NT2/D1 (cell line): ENCODE data around the gene DNAH17.
A peak's percentile ranks its signal among the peaks of the same experiment; 100 is the strongest.

Experiments used
- DNase-seq: peaks from one replicate; pipeline ENCODE4 v3.0.0-alpha.2; 2011; ENCODE audit warnings: low read depth, low spot score
- H3K27me3 ChIP-seq: 2 replicates; pipeline ENCODE4 v1.6.0; 2011; ENCODE audit warnings: mild to moderate bottlenecking; ENCODE audit not compliant: insufficient read length, insufficient read depth
- H3K36me3 ChIP-seq: 2 replicates; pipeline ENCODE4 v1.6.1; 2011; ENCODE audit warnings: mild to moderate bottlenecking, low read length, mixed read lengths; ENCODE audit not compliant: insufficient read depth, insufficient read length
- H3K4me1 ChIP-seq: 2 replicates; pipeline ENCODE4 v1.5.1; 2011; ENCODE audit not compliant: insufficient read depth, insufficient read length
- H3K4me3 ChIP-seq: 2 replicates; pipeline ENCODE4 v1.5.1; 2011; ENCODE audit warnings: low read depth; ENCODE audit not compliant: insufficient read length
- H3K9ac ChIP-seq: 2 replicates; pipeline ENCODE4 v1.6.0; 2011; ENCODE audit warnings: low read depth; ENCODE audit not compliant: insufficient read length
- H3K9me3 ChIP-seq: 2 replicates; pipeline ENCODE4 v1.5.1; 2011; ENCODE audit warnings: mild to moderate bottlenecking, low read length; ENCODE audit not compliant: insufficient read depth
- SUZ12 ChIP-seq: IDR thresholded peaks from 2 replicates; pipeline ENCODE4 v1.6.1; 2011; ENCODE audit not compliant: insufficient read length, insufficient read depth; ENCODE audit errors: extremely low read depth
- YY1 ChIP-seq: IDR thresholded peaks from 2 replicates; pipeline ENCODE4 v1.6.1; 2011; ENCODE audit not compliant: insufficient read length, insufficient read depth
- ZNF274 ChIP-seq: IDR thresholded peaks from 2 replicates; pipeline ENCODE4 v1.6.1; 2011; ENCODE audit warnings: mild to moderate bottlenecking, low read depth, low read length

The DNAH17 gene

DNA sequence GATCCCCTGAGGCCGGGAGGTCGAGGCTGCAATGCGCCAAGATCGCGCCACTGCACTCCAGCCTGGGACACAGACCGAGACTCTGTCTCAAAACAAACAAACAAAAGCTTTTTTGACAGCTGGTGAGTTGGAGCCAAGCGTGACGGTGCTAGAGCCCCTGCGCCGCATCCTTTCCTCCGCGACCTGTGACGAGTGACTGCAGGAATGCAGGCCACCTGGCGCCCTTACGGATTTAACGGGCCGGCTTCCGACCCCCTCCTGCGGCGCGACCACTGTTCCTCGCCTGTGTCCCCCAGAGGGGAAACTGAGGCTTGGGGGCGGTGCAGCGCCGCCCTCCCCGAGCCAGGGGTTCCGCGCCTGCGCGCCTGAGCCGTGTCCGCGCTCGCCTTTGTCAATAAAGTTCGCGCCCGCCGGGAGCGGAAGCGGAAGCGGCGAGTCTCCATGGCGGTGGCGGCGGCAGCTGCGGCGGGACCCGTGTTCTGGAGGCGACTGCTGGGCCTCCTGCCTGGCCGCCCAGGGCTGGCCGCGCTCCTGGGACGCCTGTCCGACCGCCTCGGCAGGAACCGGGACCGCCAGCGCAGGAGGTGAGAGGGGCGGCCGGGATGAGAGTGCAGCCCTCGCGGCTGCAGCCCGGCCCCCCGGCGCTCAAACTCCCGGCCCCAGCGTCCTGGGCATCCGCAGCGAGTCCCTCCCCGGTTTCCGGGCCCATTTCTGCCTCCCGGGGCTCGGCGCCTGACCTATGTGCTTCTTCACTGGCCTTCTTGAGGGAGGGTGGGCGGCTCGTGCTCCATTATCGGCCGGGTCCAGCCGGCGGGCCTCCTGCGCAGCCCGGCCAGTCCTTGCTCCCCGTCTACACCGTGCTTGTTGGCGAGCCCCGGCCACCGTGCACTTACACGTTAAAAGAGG is 198.7 kb downstream of the DNAH17 start, which contains the start of gene PGS1:
Gene PGS1 (plus strand): TSS at position 425 of the 906 bp plus-strand sequence. CDS start 17 bp downstream, at position 442.
- Histone ChIP-seq H3K27me3 (no peaks in the 10 kb centered on the region), H3K36me3 (peaks cover 16% of the 10 kb centered on the region), H3K4me3 (peak within 1 kb of the TSS; percentile 97), H3K9ac (peak within 1 kb of the TSS; percentile 96), H3K4me1 (peaks cover 16% of the 10 kb centered on the region), H3K9me3 (no peaks in the 10 kb centered on the region)
- no peak for TF ChIP-seq SUZ12
- TF ChIP-seq YY1, result peak; percentile 56
- DNase-seq, result no peak

DNA sequence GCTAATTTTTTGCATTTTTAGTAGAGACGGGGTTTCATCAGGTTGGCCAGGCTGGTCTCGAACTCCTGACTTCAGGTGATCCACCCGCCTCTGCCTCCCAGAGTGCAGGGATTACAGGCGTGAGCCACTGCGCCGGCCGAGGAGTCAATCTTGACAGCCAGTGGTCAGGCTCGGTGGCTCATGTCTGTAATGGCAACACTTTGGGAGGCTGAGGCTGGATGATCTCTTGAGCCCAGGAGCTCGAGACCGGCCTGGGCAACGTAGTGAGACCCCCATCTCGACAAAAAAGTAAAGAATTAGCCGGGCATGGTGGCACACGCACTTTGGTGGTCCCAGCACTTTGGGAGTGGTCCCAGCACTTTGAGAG is 199.4 kb downstream of the DNAH17 start:
- Histone ChIP-seq H3K4me1 (peaks cover 18% of the 10 kb centered on the region), H3K4me3 (peak overlapping the region; percentile 97), H3K27me3 (no peaks in the 10 kb centered on the region), H3K9ac (peak overlapping the region; percentile 96), H3K9me3 (no peaks in the 10 kb centered on the region), H3K36me3 (peaks cover 16% of the 10 kb centered on the region)
- DNase-seq, result no peak
- TF ChIP-seq SUZ12 (no peak), YY1 (no peak), ZNF274 (no peak)

- H3K9me3 ChIP-seq, result no peaks in the 10 kb centered on the region
- no peak for DNase-seq
- H3K27me3 ChIP-seq, result no peaks in the 10 kb centered on the region
- no peak overlapping the region for H3K4me3 ChIP-seq
- H3K9ac ChIP-seq, result no peak overlapping the region
- H3K4me1 ChIP-seq, result peaks cover 20% of the 10 kb centered on the region
- peaks cover 11% of the 10 kb centered on the region for H3K36me3 ChIP-seq
- TF ChIP-seq ZNF274 (no peak), YY1 (no peak)
These were observed 201.0 kb downstream of the DNAH17 start for GRCh38 chr17:78376161-78376560.

DNA sequence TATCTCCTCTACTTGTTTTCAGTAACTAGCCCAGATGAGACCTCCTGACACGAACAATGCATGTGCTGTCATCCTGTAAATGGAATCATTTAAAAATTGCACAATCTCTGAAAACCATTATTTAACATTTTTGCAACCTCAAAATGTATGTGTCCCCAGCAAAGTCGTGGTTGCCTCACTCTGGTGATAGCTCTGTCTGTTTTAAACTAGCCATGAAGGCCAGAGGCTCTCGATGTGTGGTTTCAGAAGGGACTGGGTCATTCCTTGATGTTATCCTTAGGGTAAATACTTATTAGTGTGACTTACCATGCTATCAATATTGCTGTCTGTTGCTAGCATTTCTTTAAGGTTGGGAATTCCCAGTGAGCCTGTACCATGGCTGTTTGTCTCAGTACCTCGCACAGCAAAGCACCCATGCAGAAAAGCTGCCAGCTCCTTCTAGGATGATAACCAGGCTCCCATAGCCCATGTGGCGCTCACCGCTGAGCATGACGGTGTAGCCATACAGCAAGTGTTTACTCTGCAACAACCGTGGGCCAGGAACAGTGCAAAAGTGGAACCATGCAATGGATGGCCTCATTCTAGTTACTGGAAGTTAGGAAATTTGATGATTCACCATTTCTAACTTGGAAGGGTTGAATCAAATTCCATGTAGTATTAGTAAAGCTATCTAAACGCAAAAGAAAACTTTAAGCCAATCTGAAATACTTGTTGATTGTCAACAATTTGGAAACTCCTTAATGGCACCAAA is 201.6 kb downstream of the DNAH17 start:
- Histone ChIP-seq H3K4me3 (no peak overlapping the region), H3K27me3 (no peaks in the 10 kb centered on the region), H3K9ac (peak overlapping the region; percentile 78), H3K4me1 (peaks cover 20% of the 10 kb centered on the region), H3K9me3 (no peaks in the 10 kb centered on the region), H3K36me3 (peaks cover 6% of the 10 kb centered on the region)
- no peak for DNase-seq
- TF ChIP-seq SUZ12 (no peak), YY1 (no peak), ZNF274 (no peak)

DNA sequence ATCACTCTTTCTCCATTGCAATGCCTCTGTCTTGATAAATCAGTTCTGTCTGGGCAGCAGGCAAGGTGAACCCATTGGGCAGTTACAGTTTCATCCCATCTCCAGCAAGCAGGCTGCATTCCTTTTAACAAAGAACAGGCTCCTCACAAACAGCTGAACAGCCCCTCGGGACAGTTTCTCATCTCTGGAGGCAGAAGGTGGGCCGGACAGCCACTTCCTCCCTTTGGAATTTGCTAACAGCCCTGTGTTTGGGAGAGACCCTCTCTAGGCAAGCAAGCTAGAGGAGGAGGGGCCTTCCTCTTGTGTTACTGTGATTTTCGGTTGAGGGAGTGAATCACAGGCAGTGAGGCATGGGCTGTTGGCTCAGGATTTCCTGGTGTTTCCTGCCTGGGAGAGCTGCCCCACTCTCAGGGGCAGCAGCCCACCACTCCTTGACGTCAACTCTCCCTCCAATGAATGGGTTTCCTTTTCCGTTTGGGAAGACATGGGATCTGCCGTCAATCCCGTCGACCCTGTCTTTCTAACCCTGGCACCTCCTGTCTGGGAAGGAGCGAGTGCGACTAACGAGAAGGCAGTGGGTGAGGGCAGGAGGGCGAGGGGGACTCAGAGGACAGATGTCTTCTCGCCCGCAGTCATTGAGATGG is 202.4 kb downstream of the DNAH17 start:
- H3K36me3 ChIP-seq, result no peaks in the 10 kb centered on the region
- TF ChIP-seq ZNF274 (no peak), SUZ12 (no peak), YY1 (no peak)
- peaks cover 23% of the 10 kb centered on the region for H3K4me1 ChIP-seq
- H3K27me3 ChIP-seq, result no peaks in the 10 kb centered on the region
- peak overlapping the region; percentile 8 for H3K4me3 ChIP-seq
- DNase-seq, result peak; percentile 90
- no peaks in the 10 kb centered on the region for H3K9me3 ChIP-seq
- peak overlapping the region; percentile 78 for H3K9ac ChIP-seq

DNA sequence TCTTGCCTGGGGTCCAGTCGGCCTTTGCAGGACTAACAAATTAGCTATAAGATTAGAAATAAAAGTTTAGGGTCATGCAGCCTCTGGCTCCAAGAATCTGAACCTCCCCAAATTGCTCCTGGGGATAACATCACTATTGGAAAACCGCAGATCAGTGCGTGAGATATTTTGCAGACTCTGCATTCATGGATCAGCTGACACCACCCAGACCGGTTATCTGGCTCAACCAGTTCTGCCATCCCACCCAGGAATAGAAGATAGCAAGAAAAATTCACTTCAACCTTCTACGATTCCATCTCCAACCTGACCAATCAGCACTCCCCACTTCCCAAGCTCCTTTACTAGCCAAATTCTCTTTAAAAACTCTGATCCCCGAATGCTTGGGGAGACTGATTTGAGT is 203.0 kb downstream of the DNAH17 start:
- TF ChIP-seq YY1, result no peak
- no peak for TF ChIP-seq ZNF274
- no peak for TF ChIP-seq SUZ12
- no peaks in the 10 kb centered on the region for H3K36me3 ChIP-seq
- H3K9ac ChIP-seq, result no peak overlapping the region
- H3K27me3 ChIP-seq, result no peaks in the 10 kb centered on the region
- H3K9me3 ChIP-seq, result no peaks in the 10 kb centered on the region
- no peak for DNase-seq
- peaks cover 29% of the 10 kb centered on the region for H3K4me1 ChIP-seq
- no peak overlapping the region for H3K4me3 ChIP-seq
